ENCODE data around the gene TTC38.

Gene TTC38

GRCh38 chr22:46273432-46274148, 5.8 kb downstream of the TTC38 start:
- no peak for TF ChIP-seq CTCF (IDR thresholded peaks at IDR 0.05; ENCODE audit: borderline replicate concordance, control extremely low read depth, extremely low read depth, insufficient read depth, missing control alignments)
- in situ Hi-C loops (cut with MboI; ENCODE audit: low sequenced_read_pairs, unreplicated experiment) = no loop called here
- DNase-seq (ENCODE audit: low spot score) = no peak

- in situ Hi-C loops (cut with MboI; ENCODE audit: low sequenced_read_pairs, unreplicated experiment) = no loop called here
- no peak for DNase-seq (ENCODE audit: low spot score)
- no peak for TF ChIP-seq CTCF (IDR thresholded peaks at IDR 0.05; ENCODE audit: borderline replicate concordance, control extremely low read depth, extremely low read depth, insufficient read depth, missing control alignments)
These were observed 6.6 kb downstream of the TTC38 start for GRCh38 chr22:46274381-46274780.

GRCh38 chr22:46275455-46276122, 7.8 kb downstream of the TTC38 start:
- TF ChIP-seq CTCF (IDR thresholded peaks at IDR 0.05; ENCODE audit: borderline replicate concordance, control extremely low read depth, extremely low read depth, insufficient read depth, missing control alignments) = no peak
- DNase-seq (ENCODE audit: low spot score) = no peak
- in situ Hi-C loops (cut with MboI; ENCODE audit: low sequenced_read_pairs, unreplicated experiment) = no loop called here

GRCh38 chr22:46276563-46276962, 8.8 kb downstream of the TTC38 start:
- in situ Hi-C loops (cut with MboI; ENCODE audit: low sequenced_read_pairs, unreplicated experiment) = no loop called here
- no peak for DNase-seq (ENCODE audit: low spot score)
- no peak for TF ChIP-seq CTCF (IDR thresholded peaks at IDR 0.05; ENCODE audit: borderline replicate concordance, control extremely low read depth, extremely low read depth, insufficient read depth, missing control alignments)

- no peak for TF ChIP-seq CTCF (IDR thresholded peaks at IDR 0.05; ENCODE audit: borderline replicate concordance, control extremely low read depth, extremely low read depth, insufficient read depth, missing control alignments)
- in situ Hi-C loops (cut with MboI; ENCODE audit: low sequenced_read_pairs, unreplicated experiment) = no loop called here
- DNase-seq (ENCODE audit: low spot score) = no peak
These were observed 11.1 kb downstream of the TTC38 start for GRCh38 chr22:46278656-46279645.

Data from GM13976 (cell line).